ENCODE data around the gene SLC22A4. TPM values are rescaled to one million over a fixed set of nuclear protein-coding genes. Genes with fewer than 3 reads are reported as not detected.

The SLC22A4 gene
- total RNA-seq, 1 donor from 2014 or later, result not detected

- CTCF ChIA-PET, result interaction anchor here (0.7 kb wide), 1 partner anchor 478 kb away, joined by 5 read pairs; no protein-coding TSS in a partner anchor
- intact Hi-C loops (cut with micrococcal nuclease), result no loop called here
- H3K4me1 Mint-ChIP-seq, result no peaks in the 10 kb centered on the region
- POLR2A ChIA-PET, result no interaction called here
- no peaks in the 10 kb centered on the region for H3K27me3 Mint-ChIP-seq
- H3K9me3 Mint-ChIP-seq, result no peaks in the 10 kb centered on the region
- DNase-seq, result no peak
- no peak overlapping the region for H3K4me3 Mint-ChIP-seq
- ATAC-seq (ENCODE audit: low read depth), result no peak
- H3K36me3 Mint-ChIP-seq (ENCODE audit: low read depth), result peaks cover 16% of the 10 kb centered on the region
- H3K27ac Mint-ChIP-seq, result no peak overlapping the region
- no peak for TF ChIP-seq CTCF (IDR thresholded peaks at IDR 0.05)
Measured at GRCh38 chr5:132362086-132362485, 67.9 kb downstream of the SLC22A4 start.

GRCh38 chr5:132363431-132364112 lies 69.4 kb downstream of the SLC22A4 start:
- Mint-ChIP-seq H3K9me3 (no peaks in the 10 kb centered on the region), H3K4me1 (no peaks in the 10 kb centered on the region), H3K36me3 (ENCODE audit: low read depth) (peaks cover 16% of the 10 kb centered on the region), H3K4me3 (no peak overlapping the region), H3K27me3 (no peaks in the 10 kb centered on the region), H3K27ac (no peak overlapping the region)
- ChIA-PET POLR2A (no interaction called here), CTCF (no interaction called here)
- intact Hi-C loops (cut with micrococcal nuclease), result no loop called here
- DNase-seq, result no peak
- TF ChIP-seq CTCF (IDR thresholded peaks at IDR 0.05), result no peak
- no peak for ATAC-seq (ENCODE audit: low read depth)

- Mint-ChIP-seq H3K36me3 (ENCODE audit: low read depth) (peaks cover 16% of the 10 kb centered on the region), H3K9me3 (no peaks in the 10 kb centered on the region), H3K4me3 (no peak overlapping the region), H3K27ac (no peak overlapping the region), H3K27me3 (no peaks in the 10 kb centered on the region), H3K4me1 (peaks cover 4% of the 10 kb centered on the region)
- CTCF ChIA-PET, result no interaction called here
- ATAC-seq (ENCODE audit: low read depth) (no peak), DNase-seq (no peak)
- POLR2A ChIA-PET, result no interaction called here
- TF ChIP-seq CTCF (IDR thresholded peaks at IDR 0.05), result no peak
- intact Hi-C loops (cut with micrococcal nuclease), result no loop called here
Measured at GRCh38 chr5:132364319-132364718, 70.1 kb downstream of the SLC22A4 start.

- Mint-ChIP-seq H3K9me3 (no peaks in the 10 kb centered on the region), H3K36me3 (ENCODE audit: low read depth) (peaks cover 16% of the 10 kb centered on the region), H3K4me3 (no peak overlapping the region), H3K27me3 (no peaks in the 10 kb centered on the region), H3K4me1 (peaks cover 4% of the 10 kb centered on the region), H3K27ac (no peak overlapping the region)
- ATAC-seq (ENCODE audit: low read depth), result no peak
- no peak for DNase-seq
- POLR2A ChIA-PET, result no interaction called here
- intact Hi-C loops (cut with micrococcal nuclease), result no loop called here
- no peak for TF ChIP-seq CTCF (IDR thresholded peaks at IDR 0.05)
- CTCF ChIA-PET, result interaction anchor here (1.2 kb wide), 1 partner anchor 92 kb away, joined by 3 read pairs; no protein-coding TSS in a partner anchor
Measured at GRCh38 chr5:132365213-132365612, 71.0 kb downstream of the SLC22A4 start.

GRCh38 chr5:132368186-132368585 lies 74.0 kb downstream of the SLC22A4 start:
- intact Hi-C loops (cut with micrococcal nuclease), result no loop called here
- TF ChIP-seq CTCF (IDR thresholded peaks at IDR 0.05), result no peak
- Mint-ChIP-seq H3K4me1 (peaks cover 18% of the 10 kb centered on the region), H3K27me3 (no peaks in the 10 kb centered on the region), H3K27ac (no peak overlapping the region), H3K36me3 (ENCODE audit: low read depth) (peaks cover 13% of the 10 kb centered on the region), H3K4me3 (no peak overlapping the region), H3K9me3 (no peaks in the 10 kb centered on the region)
- ATAC-seq (ENCODE audit: low read depth), result no peak
- POLR2A ChIA-PET, result interaction anchor here (0.6 to 2.5 kb wide), 4 partner anchors 10 to 122 kb away, joined by 6 to 55 read pairs (median 13); partner anchors contain the start of genes IRF1 and SLC22A4
- CTCF ChIA-PET, result interaction anchor here (0.7 to 1.9 kb wide), 5 partner anchors 10 to 305 kb away, joined by 4 to 9 read pairs (median 5); no protein-coding TSS in a partner anchor
- no peak for DNase-seq
